PC-3 (cell line): ENCODE data around the gene GLRA3. TPM values are rescaled to one million over a fixed set of nuclear protein-coding genes. Genes with fewer than 3 reads are reported as not detected.

Experiments used
- ATAC-seq: fragments of 200-7000 bp; cut with Tn5 transposase; 2 replicates; pipeline ENCODE4 v1.9.1; 2020; ENCODE audit warnings: mild to moderate bottlenecking, moderate library complexity
- BruUV-seq: library from RNA; stranded (reverse); fragments of 400-500 nt; replicated peaks from 2 replicates; lab custom pipeline; 2021; lab: Mats Ljungman, UMichigan
- CTCF ChIA-PET: fragments of 300-600 bp; sonication (Branson Sonifier 250); formaldehyde crosslinking; loops from one replicate; lab custom pipeline; 2022; ENCODE audit warnings: antibody characterized with exemption; lab: Charles Lee
- POLR2A ChIA-PET: fragments of 300-600 bp; sonication (Branson Sonifier 250); formaldehyde crosslinking; loops from one replicate; lab custom pipeline; 2022; ENCODE audit warnings: antibody characterized with exemption; ENCODE audit not compliant: unreplicated experiment; lab: Charles Lee
- DNase-seq: peaks from one replicate; pipeline ENCODE4 v3.0.0-alpha.2; 2015
- H2AFZ ChIP-seq: fragments of 300-600 bp; sonication (generic); 2 replicates; pipeline ENCODE4 v1.6.0; 2016; ENCODE audit warnings: antibody characterized with exemption, low read length
- H3F3A ChIP-seq: fragments of 300-600 bp; sonication (generic); one replicate; pipeline ENCODE4 v1.6.0; 2017; ENCODE audit warnings: antibody characterized with exemption, low read length, control low read depth, mild to moderate bottlenecking; ENCODE audit not compliant: unreplicated experiment
- H3K27ac ChIP-seq: fragments of 300-600 bp; sonication (generic); 2 replicates; pipeline ENCODE4 v1.5.1; 2016; ENCODE audit warnings: mild to moderate bottlenecking, low read length
- H3K27me3 ChIP-seq: fragments of 300-600 bp; sonication (generic); 2 replicates; pipeline ENCODE4 v1.6.1; 2016; ENCODE audit warnings: low read length, mixed read lengths
- H3K36me3 ChIP-seq: fragments of 300-600 bp; sonication (generic); 2 replicates; pipeline ENCODE4 v1.6.1; 2016; ENCODE audit warnings: low read depth, mixed run types, low read length, mixed read lengths
- H3K4me1 ChIP-seq: fragments of 300-600 bp; sonication (generic); 2 replicates; pipeline ENCODE4 v1.5.1; 2016; ENCODE audit warnings: low read length; ENCODE audit not compliant: insufficient read depth
- H3K4me2 ChIP-seq: fragments of 300-600 bp; sonication (generic); 2 replicates; pipeline ENCODE4 v1.6.0; 2016; ENCODE audit warnings: low read length
- H3K4me3 ChIP-seq: fragments of 300-600 bp; sonication (generic); 2 replicates; pipeline ENCODE4 v1.5.1; 2016; ENCODE audit warnings: mild to moderate bottlenecking, low read length, mixed read lengths
- H3K79me2 ChIP-seq: fragments of 300-600 bp; sonication (generic); 2 replicates; pipeline ENCODE4 v1.6.1; 2017; ENCODE audit warnings: low read length, mixed read lengths
- H3K9ac ChIP-seq: fragments of 300-600 bp; sonication (generic); 2 replicates; pipeline ENCODE4 v1.6.0; 2016; ENCODE audit warnings: mild to moderate bottlenecking, low read length
- H3K9me2 ChIP-seq: fragments of 300-600 bp; sonication (generic); replicated peaks from 2 replicates; pipeline ENCODE4 v1.6.1; 2016; ENCODE audit warnings: mixed run types, low read length, mixed read lengths
- H3K9me3 ChIP-seq: fragments of 300-600 bp; sonication (generic); 2 replicates; pipeline ENCODE4 v1.6.1; 2016; ENCODE audit warnings: low read length, mixed read lengths
- H4K20me1 ChIP-seq: fragments of 300-600 bp; sonication (generic); 2 replicates; pipeline ENCODE4 v1.6.1; 2016; ENCODE audit warnings: low read length, mixed read lengths
- EZH2 ChIP-seq: fragments of 300-600 bp; sonication (generic); IDR thresholded peaks from one replicate; pipeline ENCODE4 v1.6.1; 2017; ENCODE audit warnings: antibody characterized with exemption, mild to moderate bottlenecking, low read length; ENCODE audit not compliant: unreplicated experiment
- EZH2phosphoT487 ChIP-seq: fragments of 300-600 bp; sonication (generic); IDR thresholded peaks from 2 replicates; pipeline ENCODE4 v1.6.1; 2018; ENCODE audit warnings: mild to moderate bottlenecking, antibody characterized with exemption, low read length, borderline replicate concordance
- intact Hi-C: fragments of 100-400 bp; cut with micrococcal nuclease; formaldehyde crosslinking; loops from 2 replicates; pipeline ENCODE4 v1.9.0; 2023
- total RNA-seq: library from RNA; depleted of rRNA; stranded (reverse); fragments of >200 nt; gene quantifications from 2 replicates; pipeline ENCODE4 v1.2.3, GENCODE V29; 2014
- TF ChIP-seq, protein P1 (sequence below): fragments of 300-600 bp; sonication (generic); conservative IDR thresholded peaks from 2 replicates; pipeline ENCODE4 v1.5.1; 2017; ENCODE audit warnings: antibody characterized with exemption, low read depth, mild to moderate bottlenecking, low read length

The GLRA3 gene
- total RNA-seq, 1 experiment from 2014 or later: not detected

GRCh38 chr4:174752026-174752425 lies 77.0 kb downstream of the GLRA3 start:
- Histone ChIP-seq H3K9me3 (no peaks in the 10 kb centered on the region), H3K27me3 (no peaks in the 10 kb centered on the region), H2AFZ (no peak overlapping the region), H3F3A (no peaks in the 10 kb centered on the region), H3K27ac (no peak overlapping the region), H3K9ac (no peak overlapping the region), H3K9me2 (no peaks in the 10 kb centered on the region), H3K4me3 (no peak overlapping the region), H3K36me3 (no peaks in the 10 kb centered on the region), H3K79me2 (no peaks in the 10 kb centered on the region), H3K4me1 (no peaks in the 10 kb centered on the region), H3K4me2 (no peak overlapping the region), H4K20me1 (no peaks in the 10 kb centered on the region)
- POLR2A ChIA-PET: no interaction called here
- no TSS peak for BruUV-seq
- intact Hi-C loops: no loop called here
- DNase-seq (no peak), ATAC-seq (no peak)
- CTCF ChIA-PET: no interaction called here
- TF ChIP-seq EZH2phosphoT487 (no peak), EZH2 (no peak)
- TF ChIP-seq, protein P1, sequence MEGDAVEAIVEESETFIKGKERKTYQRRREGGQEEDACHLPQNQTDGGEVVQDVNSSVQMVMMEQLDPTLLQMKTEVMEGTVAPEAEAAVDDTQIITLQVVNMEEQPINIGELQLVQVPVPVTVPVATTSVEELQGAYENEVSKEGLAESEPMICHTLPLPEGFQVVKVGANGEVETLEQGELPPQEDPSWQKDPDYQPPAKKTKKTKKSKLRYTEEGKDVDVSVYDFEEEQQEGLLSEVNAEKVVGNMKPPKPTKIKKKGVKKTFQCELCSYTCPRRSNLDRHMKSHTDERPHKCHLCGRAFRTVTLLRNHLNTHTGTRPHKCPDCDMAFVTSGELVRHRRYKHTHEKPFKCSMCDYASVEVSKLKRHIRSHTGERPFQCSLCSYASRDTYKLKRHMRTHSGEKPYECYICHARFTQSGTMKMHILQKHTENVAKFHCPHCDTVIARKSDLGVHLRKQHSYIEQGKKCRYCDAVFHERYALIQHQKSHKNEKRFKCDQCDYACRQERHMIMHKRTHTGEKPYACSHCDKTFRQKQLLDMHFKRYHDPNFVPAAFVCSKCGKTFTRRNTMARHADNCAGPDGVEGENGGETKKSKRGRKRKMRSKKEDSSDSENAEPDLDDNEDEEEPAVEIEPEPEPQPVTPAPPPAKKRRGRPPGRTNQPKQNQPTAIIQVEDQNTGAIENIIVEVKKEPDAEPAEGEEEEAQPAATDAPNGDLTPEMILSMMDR: no peak

GRCh38 chr4:174749091-174749490 lies 80.0 kb downstream of the GLRA3 start:
- CTCF ChIA-PET: interaction anchor here (0.7 kb wide), 1 partner anchor 41 kb away, joined by 4 read pairs; no protein-coding TSS in a partner anchor
- Histone ChIP-seq H3K4me2 (no peak overlapping the region), H3K4me1 (no peaks in the 10 kb centered on the region), H3K9ac (no peak overlapping the region), H3K27me3 (no peaks in the 10 kb centered on the region), H3K9me3 (no peaks in the 10 kb centered on the region), H3K4me3 (no peak overlapping the region), H3K79me2 (no peaks in the 10 kb centered on the region), H3K27ac (no peak overlapping the region), H2AFZ (no peak overlapping the region), H4K20me1 (no peaks in the 10 kb centered on the region), H3F3A (no peaks in the 10 kb centered on the region), H3K36me3 (no peaks in the 10 kb centered on the region), H3K9me2 (no peaks in the 10 kb centered on the region)
- POLR2A ChIA-PET: no interaction called here
- intact Hi-C loops: no loop called here
- TF ChIP-seq EZH2: no peak
- TF ChIP-seq EZH2phosphoT487: no peak
- TF ChIP-seq, protein P1: no peak
- BruUV-seq: no TSS peak
- ATAC-seq (no peak), DNase-seq (no peak)

DNA sequence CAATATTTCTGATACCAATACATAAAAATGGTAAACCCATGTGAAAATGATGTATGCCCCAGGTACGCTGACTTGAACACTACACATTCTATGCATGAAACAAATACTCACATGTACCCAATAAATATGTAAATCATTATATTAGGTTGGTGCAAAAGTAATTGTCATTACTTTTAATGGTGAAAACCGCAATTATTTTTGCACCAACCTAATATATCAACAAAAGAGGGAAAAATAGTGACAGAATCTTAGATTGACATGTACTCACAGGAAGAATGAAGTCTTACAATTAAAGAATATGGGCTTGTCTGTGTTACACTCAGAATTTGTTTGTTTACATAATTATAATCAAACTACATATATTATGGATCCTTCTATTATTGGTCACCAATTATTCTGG lies 82.3 kb downstream of the GLRA3 start:
- no peaks in the 10 kb centered on the region for H3K36me3 ChIP-seq
- H3K79me2 ChIP-seq: no peaks in the 10 kb centered on the region
- BruUV-seq: no TSS peak
- no peaks in the 10 kb centered on the region for H3F3A ChIP-seq
- no peaks in the 10 kb centered on the region for H3K27me3 ChIP-seq
- H2AFZ ChIP-seq: no peak overlapping the region
- no peak overlapping the region for H3K9ac ChIP-seq
- DNase-seq (no peak), ATAC-seq (no peak)
- H3K9me3 ChIP-seq: no peaks in the 10 kb centered on the region
- intact Hi-C loops: no loop called here
- no peaks in the 10 kb centered on the region for H4K20me1 ChIP-seq
- no peak overlapping the region for H3K27ac ChIP-seq
- H3K4me2 ChIP-seq: no peak overlapping the region
- H3K4me1 ChIP-seq: no peaks in the 10 kb centered on the region
- CTCF ChIA-PET: no interaction called here
- POLR2A ChIA-PET: no interaction called here
- TF ChIP-seq EZH2 (no peak), EZH2phosphoT487 (no peak)
- TF ChIP-seq, protein P1: no peak
- H3K9me2 ChIP-seq: no peaks in the 10 kb centered on the region
- no peak overlapping the region for H3K4me3 ChIP-seq
